A204.1 (cell line): Measurements from ENCODE around the gene R3HDM2.

Experiments used
- FAIRE-seq: peaks from 2 replicates; lab custom pipeline; 2012; peaks lifted over from hg19 to GRCh38; lab: Jason Lieb, UNC

The R3HDM2 gene

DNA sequence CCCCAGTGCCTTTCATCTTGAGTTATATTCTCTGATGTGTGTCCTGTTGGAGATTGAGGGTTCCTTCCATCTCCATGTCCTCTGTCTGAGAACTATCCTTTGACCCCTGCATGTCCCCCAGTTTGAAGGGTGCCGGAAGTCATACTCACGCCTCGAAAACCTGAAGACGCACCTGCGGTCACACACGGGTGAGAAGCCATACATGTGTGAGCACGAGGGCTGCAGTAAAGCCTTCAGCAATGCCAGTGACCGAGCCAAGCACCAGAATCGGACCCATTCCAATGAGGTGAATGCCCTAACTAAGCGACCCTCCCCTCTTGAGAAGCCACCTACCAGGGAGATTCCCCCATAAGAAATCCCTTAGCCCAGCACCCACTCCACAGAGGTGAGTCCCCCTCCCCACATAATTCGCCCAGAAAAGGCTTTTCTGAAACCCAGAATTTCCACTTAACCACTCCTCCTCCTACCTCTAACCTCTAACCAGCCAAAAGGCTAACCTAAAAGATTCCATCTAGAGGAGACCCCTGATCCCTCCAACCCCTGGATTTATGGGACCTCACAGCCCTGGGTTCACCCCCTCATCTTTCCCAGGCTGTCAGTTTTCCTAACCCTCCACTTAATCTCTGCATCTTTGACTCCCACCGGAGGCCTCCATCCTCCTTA, 36.5 kb upstream of the R3HDM2 start:
- FAIRE-seq, result no peak

DNA sequence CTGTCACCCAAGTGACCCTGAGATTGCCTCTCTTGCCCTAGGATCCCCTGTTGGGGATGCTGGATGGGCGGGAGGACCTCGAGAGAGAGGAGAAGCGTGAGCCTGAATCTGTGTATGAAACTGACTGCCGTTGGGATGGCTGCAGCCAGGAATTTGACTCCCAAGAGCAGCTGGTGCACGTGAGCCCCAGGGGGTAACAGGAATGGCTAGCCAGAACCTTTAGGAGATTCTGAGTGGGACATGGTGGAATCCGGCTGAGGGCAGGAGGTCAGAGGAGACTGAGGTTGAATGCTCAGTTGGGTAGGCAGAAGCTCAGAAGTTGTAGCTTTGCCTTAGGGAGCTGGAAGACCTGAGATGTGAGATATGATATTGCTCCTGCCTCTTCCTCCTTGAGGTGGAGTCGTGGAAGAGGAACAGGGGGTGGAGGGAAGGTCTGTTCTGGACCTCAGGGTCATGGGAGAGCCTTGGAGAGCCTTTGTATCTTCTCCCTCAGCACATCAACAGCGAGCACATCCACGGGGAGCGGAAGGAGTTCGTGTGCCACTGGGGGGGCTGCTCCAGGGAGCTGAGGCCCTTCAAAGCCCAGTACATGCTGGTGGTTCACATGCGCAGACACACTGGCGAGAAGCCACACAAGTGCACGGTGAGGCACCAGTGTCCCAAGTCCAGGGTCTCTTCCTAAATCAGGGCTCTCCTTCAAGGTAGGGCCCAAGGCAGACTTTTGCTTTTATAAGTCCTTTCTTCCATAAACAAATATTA, 35.1 kb upstream of the R3HDM2 start:
- no peak for FAIRE-seq

DNA sequence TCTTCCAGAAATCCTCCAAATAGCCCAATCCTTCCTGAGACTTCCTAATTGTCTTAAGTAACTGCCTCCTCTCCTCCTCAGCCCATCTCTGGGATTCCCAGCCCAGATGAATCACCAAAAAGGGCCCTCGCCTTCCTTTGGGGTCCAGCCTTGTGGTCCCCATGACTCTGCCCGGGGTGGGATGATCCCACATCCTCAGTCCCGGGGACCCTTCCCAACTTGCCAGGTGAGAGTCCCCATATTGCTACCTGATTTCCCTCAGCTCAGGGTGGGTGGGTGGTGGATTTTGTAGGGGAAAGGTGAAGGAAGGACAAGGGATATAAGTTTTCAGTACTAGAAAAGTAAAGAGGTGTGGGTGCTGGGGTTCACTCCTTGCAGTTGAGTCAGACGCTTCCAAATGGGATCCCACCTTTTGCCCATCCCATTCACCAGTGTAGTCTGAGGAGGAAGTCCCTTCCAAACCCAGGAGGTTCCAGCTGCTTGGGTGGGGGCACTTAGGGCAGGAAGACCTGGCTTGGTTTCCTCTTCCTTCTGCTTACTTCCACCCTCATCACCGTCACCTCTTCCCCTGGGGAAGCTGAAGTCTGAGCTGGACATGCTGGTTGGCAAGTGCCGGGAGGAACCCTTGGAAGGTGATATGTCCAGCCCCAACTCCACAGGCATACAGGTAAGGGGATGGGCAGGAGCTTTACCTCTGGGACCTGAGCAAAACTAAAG, 34.3 kb upstream of the R3HDM2 start:
- FAIRE-seq, result no peak

DNA sequence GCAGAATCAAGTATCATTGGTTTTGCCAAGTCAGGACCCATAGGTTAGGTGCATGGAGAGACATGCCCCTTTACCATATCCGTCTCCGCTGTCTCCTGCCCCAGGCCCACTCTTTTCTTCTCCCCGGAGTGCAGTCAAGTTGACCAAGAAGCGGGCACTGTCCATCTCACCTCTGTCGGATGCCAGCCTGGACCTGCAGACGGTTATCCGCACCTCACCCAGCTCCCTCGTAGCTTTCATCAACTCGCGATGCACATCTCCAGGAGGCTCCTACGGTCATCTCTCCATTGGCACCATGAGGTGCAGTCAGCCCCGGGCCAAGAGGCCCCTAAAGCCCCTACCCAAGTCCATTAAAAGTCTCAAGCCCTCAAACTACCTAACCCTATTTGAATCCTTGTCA, 33.7 kb upstream of the R3HDM2 start:
- FAIRE-seq, result no peak

DNA sequence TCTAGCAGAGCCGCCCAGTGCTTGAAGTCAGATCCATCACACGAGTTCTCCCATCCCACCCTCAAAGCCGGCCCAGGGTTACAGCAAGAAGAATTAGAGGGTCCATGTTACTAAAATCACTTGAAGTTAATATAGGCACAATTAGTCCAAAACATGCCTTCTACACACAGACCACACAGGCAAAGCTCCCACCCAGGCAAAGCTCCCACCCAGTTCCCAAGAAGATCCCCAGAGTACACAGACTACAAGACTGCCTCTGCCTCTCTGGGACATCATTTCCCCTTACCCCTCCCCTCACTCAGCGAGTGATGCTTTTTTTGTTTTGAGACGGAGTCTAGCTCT, 32.0 kb upstream of the R3HDM2 start:
- no peak for FAIRE-seq

DNA sequence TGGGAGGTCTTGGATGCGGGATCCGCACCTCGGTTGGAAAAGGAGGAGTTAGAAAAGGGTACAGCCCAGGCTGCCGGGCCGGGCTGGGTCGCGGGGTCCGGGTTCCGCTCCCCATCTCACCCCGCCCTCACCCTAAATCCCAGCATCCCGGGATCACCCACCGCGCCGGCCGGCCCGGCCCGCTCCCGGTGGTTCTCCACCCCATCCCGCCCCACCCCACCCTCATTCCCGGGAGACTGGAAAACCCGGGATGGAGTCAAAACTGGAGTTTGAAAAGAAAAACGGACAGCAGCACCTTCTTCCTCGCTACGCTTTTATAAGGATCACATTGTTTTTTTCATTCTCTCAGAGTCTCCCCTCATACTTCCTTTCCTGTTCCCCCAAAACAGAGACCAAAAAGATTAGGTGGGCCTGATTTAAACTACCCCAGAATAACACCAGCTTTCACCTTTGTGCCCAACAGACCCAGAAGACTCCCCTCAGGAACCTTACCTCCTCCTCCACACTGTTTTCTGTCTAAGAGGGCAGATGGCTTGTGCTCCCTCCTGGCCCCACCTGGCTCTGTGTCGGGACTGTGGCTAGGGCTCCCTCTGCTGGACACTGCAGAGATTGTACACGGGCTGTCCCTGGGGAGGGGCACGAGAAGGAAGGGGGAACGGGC, 31.5 kb upstream of the R3HDM2 start:
- no peak for FAIRE-seq

DNA sequence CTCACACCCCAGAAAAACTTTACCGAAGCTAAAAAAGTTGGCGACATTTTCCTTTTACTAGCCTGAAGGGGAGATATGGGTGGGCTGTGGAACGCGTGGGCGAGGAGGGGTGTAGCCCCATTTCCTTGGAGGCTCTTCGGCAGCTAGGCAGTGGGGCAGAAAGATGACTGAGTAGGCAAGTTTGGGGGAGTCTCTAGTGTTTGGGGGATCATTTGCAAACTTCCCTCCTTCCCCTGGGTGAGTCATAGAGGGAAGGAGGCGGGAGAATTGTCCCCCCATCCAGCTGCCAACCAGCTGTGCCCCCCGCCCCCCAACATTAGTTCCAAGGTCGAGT, 31.0 kb upstream of the R3HDM2 start:
- FAIRE-seq, result no peak

DNA sequence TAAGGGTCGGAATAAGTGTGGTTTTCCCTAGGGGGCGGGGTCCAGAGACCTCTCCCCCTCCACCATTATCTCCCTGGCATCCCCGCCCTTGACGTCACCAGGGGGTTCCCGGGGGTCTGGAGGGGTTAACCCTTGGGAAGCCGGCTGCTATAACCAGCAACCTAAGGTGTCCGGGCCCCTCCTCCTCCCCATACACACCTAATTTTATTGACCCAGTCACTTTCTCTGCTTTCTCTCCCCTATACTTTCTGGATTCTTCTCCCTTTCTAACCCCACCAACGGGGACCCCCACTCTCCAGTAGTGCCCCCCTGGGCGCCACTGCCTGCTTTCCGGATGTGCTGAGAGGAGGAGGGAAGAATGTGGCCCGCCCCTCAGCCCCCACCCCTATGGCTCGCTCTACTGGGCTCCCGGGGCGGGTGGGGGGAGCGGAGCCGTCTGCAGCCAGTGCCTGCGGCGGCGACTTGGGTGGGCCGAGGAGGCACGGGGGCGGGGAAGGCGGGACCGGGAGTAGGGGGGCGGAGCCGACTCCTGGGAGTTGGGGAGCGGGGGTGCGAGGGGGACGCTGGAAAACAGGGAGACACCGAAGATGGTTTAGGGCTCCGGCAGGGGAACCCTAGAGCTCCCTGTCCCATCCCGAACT, 30.6 kb upstream of the R3HDM2 start:
- FAIRE-seq, result no peak

DNA sequence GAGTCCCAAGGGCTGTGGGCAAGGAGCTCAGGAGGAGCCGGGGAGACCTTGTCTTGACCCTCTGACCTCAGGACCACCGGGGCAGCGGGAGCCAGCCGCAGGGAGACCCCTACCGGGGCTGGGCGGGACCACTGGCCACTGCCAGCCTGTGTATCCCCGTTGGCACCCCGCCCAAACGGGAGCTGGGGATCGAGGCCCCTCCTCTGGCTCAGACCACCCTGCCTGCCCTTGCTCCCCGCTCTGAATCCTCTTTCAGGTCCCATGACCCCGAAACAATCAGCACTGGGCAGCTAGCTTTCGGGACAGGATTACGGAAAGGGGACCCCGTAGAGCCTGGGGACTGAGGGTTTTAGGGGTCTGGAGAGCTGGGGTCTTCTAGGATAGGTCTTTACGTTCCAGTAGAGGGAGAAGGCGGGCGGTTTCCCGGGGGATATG, 30.0 kb upstream of the R3HDM2 start:
- no peak for FAIRE-seq

DNA sequence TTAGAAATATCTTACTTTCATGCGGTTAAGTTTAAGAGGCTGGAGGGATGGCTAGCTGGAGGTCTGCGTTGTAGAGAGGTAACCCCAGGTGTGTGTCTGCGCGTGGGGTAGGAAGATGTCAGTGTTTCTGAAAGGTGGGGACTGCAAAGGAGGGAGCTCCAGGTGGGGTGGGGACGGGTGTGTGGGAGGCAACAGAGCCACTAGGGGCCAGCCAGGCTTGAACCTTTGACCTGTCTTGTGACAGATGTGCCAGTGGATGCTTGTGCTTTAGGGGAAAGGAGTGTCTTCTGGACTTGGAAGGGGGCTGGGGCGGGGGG, 29.6 kb upstream of the R3HDM2 start:
- FAIRE-seq, result no peak

DNA sequence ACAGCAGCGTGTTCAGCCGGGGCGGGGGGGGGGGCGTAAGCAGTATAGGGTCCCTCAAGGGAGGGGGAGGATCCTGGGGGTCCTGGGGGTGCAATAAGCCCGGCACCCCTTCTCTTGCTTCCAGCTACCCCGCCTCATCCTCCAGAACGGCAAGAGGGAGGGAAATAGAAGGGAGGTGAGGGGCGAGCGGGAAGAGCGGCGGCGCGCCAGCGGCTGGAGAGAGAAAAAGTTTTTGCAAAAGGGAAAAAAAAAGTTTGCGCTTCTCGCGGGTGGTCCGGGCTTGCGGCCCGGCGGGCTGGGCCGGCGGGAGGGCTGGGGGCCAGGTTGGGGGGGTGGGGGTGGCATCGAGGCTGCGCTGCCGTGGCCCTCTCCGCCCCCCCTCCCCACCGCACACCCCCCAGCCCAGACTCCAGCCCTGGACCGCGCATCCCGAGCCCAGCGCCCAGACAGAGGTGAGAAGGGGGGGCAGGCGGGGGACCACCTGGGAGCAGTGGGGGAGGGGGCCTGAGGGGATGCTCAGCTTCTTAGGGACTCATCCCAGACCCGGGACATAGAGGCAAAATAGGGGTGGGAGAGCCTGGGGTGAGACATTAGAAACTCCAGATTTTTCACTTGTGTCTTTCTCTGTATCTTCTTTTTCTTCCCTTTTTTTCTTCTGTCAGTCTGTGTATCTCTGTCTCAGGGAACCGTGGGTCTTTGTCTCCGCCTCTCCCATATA, 29.1 kb upstream of the R3HDM2 start, which contains the start of gene GLI1:
Gene GLI1, plus strand, starts transcription at position 36 of the 718 bp plus-strand sequence. CDS start 3,907 bp downstream, outside the sequence.
- FAIRE-seq, result no peak

DNA sequence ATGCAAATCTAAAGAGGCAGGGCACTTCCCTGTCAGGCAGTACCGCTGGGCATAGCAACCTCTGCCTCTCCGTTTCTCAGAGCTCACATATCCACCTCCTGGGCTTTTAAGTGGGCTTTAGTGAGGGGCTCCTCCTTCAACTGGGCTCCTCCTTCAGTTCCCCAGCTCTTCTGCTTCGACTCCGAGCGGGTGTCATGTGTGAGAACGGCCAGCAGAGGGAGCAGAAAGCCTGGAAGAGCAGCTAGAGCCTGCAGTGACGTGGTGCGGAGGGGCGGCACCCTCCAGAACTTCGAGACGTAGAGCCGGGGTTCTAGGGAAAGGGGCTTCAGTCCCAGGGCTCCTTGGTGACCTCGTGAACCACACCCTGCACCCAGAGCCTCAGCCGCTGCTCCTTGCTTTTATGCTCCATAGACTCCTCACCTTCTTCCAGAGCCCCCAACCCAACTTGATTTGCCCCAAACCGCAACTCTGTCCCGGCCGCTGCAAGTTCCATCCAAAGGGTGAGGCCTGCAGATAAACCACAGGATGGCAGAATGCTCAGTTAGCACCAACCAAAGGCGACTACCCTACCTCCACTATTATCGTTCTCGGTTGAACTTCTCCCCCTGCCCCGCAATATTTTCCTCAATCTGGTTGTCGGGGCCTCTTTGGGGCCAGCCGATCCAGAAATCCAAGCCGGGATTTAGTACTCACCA, 28.4 kb upstream of the R3HDM2 start:
- FAIRE-seq, result no peak

DNA sequence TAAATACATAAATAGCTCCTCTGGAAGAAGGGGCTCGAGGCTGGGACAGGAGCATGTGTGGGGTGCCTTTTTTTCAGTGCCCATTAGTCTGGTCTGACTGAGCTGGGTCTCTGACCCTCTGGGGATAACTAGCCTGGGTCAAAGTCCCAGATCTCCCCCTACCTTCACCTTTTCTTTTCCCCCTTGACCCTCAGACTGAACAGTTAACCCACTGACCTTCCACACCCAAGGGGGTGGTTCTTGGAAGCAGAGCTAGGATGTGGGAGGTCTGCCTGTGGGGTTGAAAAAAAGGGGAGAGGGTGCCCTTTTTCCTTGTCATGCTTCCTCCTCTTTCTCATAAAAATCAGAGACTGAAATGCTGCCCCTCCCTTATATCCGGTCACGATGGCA, 27.8 kb upstream of the R3HDM2 start:
- no peak for FAIRE-seq

DNA sequence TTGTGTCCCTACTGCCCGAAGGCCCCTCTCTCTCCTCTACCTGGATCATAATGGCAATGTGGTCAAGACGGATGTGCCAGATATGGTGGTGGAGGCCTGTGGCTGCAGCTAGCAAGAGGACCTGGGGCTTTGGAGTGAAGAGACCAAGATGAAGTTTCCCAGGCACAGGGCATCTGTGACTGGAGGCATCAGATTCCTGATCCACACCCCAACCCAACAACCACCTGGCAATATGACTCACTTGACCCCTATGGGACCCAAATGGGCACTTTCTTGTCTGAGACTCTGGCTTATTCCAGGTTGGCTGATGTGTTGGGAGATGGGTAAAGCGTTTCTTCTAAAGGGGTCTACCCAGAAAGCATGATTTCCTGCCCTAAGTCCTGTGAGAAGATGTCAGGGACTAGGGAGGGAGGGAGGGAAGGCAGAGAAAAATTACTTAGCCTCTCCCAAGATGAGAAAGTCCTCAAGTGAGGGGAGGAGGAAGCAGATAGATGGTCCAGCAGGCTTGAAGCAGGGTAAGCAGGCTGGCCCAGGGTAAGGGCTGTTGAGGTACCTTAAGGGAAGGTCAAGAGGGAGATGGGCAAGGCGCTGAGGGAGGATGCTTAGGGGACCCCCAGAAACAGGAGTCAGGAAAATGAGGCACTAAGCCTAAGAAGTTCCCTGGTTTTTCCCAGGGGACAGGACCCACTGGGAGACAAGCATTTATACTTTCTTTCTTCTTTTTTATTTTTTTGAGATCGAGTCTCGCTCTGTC, 26.1 kb upstream of the R3HDM2 start:
- no peak for FAIRE-seq

DNA sequence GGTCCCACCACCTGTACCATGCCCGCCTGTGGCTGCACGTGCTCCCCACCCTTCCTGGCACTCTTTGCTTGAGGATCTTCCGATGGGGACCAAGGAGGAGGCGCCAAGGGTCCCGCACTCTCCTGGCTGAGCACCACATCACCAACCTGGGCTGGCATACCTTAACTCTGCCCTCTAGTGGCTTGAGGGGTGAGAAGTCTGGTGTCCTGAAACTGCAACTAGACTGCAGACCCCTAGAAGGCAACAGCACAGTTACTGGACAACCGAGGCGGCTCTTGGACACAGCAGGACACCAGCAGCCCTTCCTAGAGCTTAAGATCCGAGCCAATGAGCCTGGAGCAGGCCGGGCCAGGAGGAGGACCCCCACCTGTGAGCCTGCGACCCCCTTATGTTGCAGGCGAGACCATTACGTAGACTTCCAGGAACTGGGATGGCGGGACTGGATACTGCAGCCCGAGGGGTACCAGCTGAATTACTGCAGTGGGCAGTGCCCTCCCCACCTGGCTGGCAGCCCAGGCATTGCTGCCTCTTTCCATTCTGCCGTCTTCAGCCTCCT, 25.4 kb upstream of the R3HDM2 start:
- no peak for FAIRE-seq

DNA sequence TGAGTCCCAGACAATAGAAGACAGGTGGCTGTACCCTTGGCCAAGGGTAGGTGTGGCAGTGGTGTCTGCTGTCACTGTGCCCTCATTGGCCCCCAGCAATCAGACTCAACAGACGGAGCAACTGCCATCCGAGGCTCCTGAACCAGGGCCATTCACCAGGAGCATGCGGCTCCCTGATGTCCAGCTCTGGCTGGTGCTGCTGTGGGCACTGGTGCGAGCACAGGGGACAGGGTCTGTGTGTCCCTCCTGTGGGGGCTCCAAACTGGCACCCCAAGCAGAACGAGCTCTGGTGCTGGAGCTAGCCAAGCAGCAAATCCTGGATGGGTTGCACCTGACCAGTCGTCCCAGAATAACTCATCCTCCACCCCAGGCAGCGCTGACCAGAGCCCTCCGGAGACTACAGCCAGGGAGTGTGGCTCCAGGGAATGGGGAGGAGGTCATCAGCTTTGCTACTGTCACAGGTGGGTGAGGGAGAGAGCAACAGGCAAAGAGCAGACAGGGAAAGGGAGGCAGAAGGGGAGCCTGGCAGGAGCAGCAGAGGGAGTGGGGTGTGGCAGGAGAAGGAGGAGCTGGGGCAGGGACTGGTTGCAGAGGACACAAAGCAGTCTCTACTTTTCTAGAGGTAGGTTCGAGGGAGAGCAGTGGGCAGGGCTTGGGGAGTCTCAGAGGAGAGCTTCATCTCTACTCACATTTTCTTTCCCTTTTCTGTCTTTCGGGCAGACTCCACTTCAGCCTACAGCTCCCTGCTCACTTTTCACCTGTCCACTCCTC, 24.7 kb upstream of the R3HDM2 start:
- no peak for FAIRE-seq

DNA sequence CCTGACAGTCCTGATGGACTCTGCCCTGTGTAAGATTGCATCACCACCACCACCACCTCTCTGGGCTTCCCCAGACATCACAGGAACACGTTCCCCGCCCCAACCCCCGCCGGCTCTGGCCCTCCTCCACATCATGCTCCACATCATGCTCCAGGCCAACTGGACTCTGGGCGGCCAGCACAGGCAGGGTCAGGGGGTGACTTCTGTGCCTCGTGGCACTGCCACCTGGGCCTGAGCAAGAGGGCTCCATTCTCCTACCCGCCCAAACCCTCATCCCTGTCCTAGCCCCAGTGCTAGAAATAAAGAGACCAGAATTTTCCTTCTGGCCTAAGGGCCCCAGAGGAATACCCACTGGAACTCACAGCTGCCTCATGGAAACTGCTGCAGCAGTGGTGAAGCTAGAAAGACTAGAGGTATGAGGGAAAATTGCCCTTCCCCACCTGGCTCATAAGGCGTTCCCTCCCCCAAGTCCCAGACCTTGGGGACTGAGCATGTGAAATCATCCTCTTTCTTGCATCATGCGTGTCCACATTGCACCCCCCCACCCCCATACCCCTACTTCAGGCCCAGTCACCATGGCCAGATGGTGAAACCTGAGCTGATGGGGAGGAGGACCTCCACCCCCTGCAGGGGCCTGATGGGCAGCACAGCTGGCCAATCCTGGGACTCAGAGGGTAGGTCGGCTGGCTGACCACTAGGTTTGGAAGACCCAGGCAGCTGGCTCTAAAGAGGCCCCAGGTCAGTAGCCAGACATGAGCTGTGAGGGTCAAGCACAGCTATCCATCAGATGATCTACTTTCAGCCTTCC, 23.9 kb upstream of the R3HDM2 start, which contains the start of gene INHBE:
Gene INHBE, plus strand, starts transcription at position 742 of the 808 bp plus-strand sequence. CDS start 230 bp downstream, outside the sequence.
- no peak for FAIRE-seq

DNA sequence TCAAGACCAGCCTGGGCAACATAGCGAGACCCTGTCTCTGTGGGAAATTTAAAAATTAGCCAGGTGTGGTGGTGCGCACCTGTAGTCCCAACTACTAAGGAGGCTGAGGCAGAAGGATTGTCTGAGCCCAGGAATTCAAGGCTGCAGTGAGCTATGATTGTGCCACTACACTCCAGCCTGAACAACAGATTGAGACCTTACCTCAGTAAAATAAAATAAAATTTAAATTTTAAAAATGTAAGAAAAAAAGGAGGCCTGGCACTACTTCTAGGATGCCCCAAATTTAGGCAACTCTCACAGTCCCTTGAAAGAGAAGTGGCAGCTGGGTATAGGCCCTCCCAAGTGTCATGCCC, 23.3 kb upstream of the R3HDM2 start:
- FAIRE-seq, result no peak
